Cerebellar nuclear complex (tissue), 1 donor: Measurements from ENCODE around the gene MAPRE2.

Source experiments
- DNase-seq, 2 experiments: peaks; one replicate each; lab custom pipeline; 2025; lab: John Stamatoyannopoulos, UW

The MAPRE2 gene

DNA sequence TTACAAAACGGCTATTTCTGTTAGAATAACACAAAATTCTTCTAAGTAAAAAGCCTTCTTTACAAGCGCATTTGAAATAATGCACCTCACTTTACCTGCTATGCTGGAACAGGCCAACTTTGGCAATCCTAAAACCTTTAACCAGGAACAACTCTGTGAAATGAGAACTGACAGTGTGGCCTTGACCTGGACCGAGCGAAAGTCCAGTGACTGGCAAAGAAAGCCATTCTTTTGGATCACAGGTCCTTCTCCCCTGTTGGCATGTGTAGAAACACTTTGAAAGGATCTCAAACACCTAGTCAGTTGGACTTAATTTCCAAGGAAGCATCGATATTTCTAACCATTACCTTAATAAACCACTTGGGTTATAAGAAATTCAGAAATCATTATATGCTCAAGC lies 21.2 kb downstream of the MAPRE2 start:
- no peak for DNase-seq

DNA sequence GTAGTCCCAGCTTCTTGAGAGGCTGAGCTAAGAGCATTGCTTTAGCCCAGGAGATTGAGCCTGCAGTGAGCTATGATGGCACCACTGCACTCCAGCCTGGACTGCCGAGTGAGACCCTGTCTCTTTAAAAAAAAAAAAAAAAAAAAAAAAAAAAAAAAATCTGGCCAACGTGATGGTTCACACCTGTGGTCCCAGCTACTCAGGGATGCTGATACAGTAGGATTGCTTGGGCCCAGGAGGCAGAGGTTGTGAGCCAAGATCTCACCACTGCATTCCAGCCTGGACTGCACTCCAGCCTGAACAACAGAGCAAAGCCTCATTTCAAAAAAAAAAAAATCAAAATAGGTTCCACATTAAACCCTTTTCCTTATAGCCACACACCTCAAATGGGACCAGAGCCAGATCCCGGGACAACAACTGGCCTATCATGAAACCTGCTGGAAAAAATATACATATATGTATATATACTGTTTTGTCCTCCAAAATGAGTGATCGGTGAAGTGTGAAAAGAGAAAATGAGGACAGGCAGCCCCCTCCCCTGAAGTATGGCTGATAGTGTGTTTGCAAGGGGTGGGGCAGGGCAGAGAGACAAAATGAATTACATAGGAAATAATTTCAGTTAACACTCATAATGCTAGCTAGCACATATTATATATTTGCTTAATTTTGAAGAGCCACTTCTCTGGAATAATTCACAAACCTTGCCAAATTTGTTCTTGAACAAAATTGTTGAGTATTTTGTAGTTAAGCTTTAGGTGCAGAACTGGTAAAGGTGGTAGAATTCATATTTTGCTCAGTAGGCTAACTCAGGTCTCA lies 22.9 kb downstream of the MAPRE2 start:
- DNase-seq: no peak

DNA sequence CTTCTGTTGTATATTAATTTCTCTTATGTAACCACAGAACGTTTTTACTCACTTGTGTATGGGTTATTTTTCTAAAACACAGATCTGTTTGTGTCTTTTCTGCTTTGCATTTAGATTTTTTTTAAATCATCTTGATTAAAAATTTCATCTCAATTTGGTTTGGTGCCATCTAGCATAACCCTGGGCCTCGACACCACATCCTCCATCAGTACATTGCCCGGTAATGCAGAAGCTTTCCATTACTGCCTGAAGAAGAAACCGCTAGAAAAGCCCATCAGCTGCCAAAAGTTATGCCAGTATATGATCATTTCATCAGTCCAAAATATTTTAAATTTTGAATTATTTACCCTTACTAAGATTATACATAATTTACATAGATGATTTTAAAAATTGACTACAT lies 26.2 kb downstream of the MAPRE2 start:
- no peak for DNase-seq

DNA sequence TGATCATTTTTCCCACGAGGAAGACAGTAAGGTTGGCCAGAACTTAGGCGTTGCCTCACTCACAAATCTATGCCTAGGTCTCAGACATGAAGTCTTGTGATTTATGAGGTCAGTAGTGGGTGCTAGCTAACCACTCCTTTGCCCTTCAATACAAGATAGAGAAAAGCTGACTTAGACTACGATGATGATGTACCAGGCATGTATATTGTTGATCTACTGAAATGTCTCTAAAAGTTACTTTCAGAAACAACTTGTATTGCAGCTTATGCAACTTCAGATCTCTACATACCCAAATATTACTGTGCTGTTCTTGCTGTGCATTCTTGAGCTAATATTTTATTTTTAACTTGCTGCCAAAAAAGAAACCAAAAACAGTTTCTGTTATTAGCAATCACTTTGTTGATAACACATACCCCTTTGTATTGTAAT lies 30.6 kb downstream of the MAPRE2 start:
- DNase-seq: no peak

DNA sequence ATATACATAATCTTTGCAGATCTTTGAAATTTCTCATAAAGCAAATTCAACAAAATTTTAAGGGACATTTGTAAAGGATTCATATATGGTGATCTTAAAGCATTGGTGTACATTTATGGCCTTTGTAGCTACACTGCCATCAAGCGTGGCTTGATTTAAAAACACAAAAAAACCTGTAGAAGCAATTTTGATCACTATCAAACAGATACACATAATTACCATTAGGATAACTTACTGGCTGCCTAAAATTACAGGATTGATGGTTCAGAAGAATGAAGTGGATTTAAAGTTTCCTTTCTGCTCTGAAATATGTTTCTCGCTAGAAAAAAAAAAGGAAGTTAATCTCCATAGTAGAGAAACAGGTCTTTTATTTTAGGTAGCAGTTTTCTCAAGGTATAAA lies 31.4 kb downstream of the MAPRE2 start:
- no peak for DNase-seq

DNA sequence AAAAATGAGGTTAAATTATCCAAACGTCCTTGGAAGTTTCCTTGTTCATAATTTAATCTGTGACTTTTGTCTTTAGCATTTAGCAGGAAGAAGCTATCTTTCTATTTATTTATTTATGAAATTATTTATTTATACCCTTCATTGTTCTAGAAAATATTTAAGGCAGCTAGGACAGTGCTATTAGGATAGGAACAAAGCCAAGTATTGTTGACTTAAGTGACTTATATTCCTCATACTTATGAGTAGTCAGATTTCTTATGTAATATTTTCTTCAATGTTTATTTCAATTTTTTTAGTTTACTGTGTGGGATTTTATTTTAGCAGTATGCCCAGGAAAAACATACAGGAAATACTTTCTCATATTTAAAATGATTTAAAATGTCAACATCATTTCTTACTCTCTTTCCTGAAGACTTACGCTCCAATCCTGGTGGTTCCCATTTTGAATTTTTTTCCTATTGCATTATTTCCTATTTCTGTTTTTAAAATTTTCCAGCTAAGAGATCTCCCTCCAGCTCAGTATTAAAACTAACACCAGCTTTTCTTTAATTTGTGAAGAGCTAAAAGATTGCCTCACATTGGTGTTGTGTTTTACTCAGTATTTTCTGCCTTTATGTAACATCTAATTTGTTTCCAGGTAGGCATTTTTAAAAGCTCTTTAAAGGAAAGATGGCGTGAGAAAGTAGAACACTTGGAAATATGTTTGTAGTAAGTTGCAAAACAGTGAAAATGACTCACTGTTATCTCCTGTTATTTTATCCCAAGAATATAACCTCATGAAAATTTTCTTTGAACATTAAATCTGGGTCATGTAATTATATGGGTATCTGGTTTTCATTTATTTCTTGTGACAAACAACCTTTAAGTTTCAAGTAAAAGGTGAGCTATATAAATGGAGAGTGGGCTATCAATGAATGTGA lies 32.2 kb downstream of the MAPRE2 start:
- DNase-seq: no peak

DNA sequence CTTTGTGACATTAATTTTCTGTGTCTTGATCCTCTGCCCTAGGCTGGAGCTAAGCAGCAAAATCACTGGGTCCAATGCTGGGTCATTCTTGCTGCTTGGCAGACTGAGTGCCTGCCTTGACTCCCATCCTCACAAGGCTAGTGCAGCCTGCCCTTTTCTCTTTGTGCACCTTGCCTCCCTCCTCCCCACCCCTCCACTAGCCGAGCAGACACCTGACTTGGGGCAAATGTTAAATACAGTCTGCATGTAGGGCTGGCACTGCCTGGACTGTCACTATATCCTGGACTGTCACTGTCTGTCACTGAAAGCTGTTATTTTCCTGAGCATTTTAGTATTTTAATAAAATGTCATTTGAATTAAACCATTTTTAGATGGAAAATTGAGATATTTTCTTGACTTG lies 33.4 kb downstream of the MAPRE2 start:
- no peak for DNase-seq

DNA sequence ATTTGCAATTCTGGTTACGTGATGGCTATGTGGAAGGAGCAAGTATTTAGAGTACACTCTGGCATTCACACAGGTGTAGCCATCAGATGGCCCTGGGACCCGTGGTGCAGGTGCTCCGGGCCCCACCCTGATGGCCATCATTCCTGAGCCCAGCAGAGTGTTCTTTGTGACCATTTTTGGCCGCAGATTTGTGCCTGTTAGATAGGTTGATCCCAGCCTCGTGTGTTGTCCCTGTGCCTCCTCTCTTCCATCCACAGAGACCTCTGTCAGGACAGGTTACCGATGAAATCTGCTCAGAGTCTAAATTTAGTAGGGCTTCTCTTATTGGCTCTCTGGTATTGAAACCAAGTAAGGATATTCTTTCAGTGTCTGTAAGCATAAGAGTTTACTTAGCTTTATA lies 33.9 kb downstream of the MAPRE2 start:
- no peak for DNase-seq

DNA sequence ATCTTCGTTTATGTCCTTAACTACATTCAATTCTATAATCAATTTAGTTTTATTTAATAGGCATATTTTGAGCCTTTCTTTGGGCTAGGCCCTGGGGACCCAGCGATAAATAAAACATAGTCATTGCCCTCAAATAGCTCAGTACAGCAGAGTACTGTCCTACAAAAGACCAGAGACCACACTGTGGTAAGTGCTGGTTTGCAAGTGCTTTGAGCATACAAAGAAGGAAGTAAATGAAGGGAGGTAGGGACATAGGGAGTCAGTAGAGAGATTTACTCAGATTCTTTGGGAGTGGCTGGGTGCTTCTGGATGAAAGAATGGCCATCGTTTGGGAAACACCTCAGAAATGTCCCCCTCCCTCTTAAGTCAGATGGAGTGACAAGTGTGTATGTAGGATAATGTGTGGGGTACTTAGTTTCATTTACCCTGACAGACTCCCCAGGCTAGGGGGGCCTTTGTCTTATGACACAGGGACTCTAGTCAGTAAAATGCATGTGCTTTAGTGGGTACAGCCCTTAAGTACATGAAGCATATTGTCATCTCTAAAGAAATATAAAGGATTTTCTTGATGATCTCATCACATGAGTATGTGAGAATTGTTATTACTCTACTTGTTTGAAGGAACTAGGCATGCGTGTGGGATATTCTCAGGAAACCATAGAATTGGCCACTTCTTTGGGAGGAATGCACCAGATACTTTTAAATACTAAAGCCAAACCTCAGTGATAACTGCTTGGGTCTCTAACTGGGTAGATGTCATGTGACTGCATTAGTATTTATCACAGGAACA lies 35.1 kb downstream of the MAPRE2 start:
- no peak for DNase-seq

DNA sequence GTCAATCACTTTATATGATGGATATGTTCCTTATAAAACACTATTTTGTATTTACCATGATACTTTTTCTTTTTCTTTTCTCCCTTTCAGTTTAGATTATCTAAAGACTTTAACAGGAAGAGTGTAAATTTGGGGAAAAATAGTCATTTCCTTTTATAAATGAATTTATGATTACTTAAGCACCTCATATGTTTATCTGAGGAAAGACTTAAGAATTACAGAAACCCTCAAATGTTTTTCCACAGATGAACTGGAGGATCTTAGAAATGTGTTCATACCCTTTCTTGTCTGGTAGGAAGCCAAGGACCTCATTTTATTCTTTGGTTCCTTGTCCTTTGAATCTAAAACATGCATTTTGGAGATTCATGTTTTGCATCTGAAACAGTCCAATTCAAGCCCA lies 36.7 kb downstream of the MAPRE2 start:
- no peak for DNase-seq

DNA sequence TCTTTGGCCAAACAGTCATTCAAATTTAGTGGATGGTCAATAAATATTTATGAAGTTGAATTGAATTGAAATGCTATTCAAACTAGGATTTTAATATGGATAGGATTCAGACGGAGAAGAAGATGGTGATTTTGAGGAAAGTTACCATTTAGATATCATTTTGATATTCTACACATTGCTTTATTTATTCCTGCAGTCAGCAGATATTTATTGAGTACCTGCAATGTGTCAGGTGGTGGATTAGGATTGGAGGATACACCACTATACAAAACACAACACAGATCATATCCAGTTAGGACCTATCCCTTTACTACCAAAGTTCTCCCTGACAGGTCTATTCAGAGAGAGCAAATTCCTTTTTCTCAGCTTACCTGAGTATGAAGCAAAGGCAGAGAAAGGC lies 38.8 kb downstream of the MAPRE2 start:
- DNase-seq: no peak

DNA sequence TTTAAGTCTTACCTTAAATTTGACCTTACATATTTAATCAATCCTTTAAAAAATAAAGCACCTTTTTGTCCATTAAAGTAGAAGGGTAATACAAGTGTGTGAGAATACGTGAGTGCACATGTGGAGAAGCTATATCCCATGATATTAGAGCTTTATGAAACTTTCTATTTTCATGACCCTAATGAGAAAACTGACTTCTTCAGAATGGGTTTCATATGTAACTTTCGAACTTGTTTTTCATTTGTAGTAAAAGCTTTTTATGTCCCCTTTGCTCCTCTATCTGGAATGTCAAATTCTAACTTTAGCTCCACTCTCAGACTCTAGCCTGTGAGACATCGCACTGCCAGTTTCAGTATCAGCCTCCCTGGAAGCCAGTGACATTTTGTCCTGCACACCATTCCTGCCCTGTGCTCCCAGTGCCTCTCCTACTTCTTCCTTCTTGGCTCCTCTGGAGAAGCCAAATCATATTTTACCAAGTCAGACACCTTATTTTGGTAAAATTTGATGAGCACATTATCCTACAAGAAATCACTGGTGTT lies 42.0 kb downstream of the MAPRE2 start:
- no peak for DNase-seq

DNA sequence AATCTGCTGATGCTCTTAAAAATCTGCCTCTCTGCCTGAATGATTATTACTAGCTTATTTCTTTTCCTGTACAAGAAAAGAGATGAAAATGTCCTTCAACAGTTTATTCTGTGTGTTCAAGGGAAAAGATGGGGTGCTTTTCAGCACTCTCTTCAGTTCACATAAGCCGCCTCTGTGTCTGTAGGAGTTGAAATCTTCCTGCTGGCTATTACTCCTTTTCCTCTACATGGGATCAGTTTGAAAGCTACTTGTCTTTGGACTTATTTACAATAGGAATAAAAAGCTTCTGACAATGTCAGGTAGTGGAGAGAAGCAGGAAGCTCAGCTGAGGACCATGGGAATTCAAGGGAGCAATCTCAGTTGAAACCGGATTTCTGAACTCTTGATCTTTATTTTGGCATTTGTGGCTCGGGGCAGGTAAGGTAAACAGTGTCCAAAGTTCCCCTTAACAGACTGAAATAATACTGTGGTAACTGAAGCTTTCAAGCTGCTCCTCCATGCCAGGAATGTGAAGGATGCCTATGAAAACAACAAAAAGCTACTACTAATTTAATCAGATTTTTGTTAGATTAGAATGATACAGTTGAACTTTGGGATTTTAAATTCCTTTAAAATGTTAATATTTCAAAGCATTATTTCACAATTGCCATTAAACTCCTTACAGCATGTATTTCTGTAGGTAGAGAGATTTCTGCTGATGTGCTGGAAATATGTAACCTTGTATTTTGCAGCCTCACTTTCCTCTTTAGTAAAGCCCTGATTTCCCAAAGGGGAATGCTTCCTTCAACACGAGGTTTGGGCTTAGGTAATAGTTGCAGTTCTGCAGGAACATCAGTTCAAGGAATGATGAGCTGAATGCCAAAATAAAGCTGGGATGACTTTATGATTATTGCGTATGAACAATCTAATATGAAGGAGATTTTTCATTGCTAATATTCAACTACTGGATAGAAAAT lies 43.6 kb downstream of the MAPRE2 start:
- no peak for DNase-seq

DNA sequence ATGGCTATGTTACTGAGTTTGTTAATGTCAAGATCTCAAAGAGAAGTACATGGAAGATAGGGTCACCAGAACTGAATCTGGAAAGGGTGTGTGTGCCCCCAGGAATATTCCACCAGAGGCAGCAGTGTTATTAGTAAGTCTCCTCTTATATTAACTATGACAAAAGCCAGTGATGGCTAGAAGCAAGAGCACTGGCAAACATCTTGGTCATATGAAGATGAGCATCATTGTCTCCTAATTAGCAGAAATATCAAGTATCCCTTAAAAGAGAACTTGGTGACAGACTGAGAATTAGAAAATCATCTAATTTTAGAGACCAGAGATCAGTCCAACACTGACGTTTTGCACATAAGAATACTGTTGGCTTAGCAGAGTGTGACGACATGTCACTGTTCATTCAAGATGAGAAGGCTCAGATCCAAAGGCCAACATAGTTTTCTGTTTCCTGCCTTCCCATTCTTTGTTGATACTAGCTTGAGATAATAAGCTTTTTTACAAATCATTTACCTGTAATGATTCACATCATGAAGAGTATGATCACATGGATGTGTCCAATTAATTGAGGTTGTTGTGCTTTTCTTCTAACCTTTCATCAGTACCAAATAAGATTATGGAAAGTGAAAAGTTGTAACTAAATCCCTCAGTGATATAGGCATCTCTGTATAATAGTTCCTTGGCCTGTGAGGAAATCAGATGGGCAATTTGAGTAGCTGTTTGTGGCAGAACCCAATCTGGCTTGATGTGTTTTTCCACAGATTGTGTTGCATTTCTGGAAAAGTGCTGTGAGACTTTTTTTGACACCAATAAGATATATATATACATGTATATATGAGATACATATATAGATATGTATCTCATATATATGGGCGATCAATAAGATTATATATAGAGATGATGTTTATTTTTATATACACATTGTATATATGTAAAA lies 44.5 kb downstream of the MAPRE2 start:
- no peak for DNase-seq

DNA sequence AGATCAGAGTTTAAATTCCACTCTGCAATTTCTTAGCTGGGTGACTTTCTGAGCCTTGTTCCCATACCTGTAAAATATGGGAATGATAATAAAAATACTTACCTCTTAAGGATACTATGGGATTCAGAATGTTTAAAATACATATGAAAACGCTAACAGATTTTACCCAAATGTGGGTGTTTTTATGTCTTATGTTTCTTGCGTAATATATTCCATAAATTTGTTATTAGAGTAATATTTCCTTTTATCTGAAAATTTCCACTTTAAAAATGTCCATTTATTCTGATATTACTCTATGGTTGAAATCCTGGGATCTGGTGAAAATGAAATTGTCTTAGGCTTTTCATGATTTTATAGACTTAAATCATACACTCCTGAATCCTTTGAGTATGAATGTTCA lies 45.5 kb downstream of the MAPRE2 start:
- no peak for DNase-seq

DNA sequence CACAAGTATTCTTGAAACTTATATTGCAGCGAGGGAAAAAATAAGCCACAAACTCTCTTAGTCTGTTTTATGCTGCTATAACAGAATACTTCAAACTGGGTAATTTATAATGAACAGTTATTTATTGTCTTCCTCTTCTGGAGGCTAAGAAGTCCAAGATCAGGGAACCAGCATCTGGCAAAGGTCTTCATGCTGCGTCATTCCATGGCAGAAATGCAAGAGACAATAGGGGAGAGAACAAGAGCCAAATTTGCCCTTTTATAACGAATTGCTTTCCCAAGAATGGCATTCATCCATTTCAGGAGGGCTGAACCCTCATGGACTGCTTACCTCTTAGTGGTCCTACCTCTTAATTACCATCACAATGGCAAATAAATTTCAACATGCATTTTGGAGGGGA lies 46.5 kb downstream of the MAPRE2 start:
- DNase-seq: no peak

DNA sequence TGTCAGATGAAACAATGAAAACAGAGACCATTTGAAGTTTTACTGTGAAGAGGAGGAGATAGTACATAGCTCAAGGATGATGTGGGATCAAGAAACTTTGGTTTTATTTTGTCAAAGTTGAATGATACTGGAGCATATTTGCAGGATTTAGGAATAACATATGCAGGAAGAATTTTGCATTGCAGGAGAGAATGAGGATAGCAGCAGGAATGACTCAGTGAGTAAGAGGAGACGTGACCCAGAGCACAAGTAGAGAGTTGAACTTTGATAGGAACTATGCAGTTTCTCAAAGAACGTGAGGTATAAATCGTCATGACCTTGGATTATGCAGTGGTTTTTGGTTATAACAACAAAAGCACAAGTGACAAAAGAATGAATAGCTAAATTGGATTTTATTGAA lies 47.7 kb downstream of the MAPRE2 start:
- no peak for DNase-seq

DNA sequence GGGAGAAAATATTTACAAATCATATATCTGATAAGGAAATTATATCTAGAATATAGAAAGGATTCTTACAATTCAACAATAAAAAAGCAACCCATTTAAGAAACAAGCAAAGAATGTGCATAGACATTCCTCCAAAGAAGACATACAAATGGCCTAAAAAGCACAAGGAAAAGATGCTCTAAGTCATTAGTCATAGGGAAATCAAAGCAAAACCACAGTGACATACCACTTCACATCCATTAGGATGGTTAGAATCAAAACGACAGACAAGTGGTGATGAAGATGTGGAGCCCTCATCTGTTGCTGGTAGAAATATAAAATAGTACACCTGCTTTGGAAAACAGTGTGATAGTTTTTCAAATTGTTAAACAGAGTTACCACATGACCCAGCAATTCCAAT lies 48.2 kb downstream of the MAPRE2 start:
- no peak for DNase-seq

DNA sequence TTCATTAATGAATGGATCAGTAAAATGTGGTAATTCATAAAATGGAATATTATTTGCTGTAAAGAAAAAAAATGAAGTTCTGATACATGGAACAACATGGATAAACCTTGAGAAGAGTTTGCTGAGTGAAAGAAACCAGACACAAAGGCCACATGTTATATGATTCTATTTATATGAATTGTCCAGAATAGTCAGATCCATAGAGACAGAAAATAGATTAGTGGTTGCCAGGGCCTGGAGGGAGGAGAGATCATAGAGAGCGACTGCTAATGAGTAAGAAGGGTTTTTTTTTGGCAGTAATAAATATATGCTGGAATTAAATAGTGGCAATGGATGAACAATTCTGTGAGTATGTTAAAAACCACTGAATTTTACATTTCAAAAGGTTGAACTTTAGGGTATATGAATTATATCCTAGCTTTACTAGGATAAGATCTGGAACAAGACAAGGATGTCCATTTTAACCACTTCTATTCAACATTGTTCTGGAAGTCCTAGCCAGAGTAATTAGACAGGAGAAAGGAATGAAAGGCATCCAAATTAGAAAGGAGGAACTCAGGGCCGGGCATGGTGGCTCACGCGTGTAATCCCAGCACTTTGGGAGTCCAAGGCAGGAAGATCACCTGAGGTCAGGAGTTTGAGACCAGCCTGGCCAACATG lies 48.8 kb downstream of the MAPRE2 start:
- DNase-seq: no peak
